Right ventricle myocardium inferior (tissue), 1 donor: ENCODE data around the gene RAD51B. TPM values are rescaled to one million over a fixed set of nuclear protein-coding genes. Genes with fewer than 3 reads are reported as not detected.

Experiments used
- ATAC-seq: fragments of 200-7000 bp; cut with Tn5 transposase; one replicate; pipeline ENCODE4 v1.9.1; 2020; ENCODE audit warnings: mild to moderate bottlenecking, moderate library complexity
- DNase-seq: peaks from one replicate; pipeline ENCODE4 v3.0.0; 2021; ENCODE audit errors: missing footprints
- intact Hi-C: fragments of 100-400 bp; cut with DNase I; formaldehyde crosslinking; loops from one replicate; pipeline ENCODE4 v1.11.0; 2022
- total RNA-seq: library from RNA; stranded (reverse); fragmentation: NEBNext Ultra II Directional; extraction: Animal tissue kit (Norgen Biotek cat#: 25700); gene quantifications from one replicate; pipeline ENCODE4 v1.2.1, GENCODE V29; 2021
- donor health status: DM: no; HTN: yes; CAD: no; lungs with severe emphysema.

Gene RAD51B
- total RNA-seq, 1 donor from 2014 or later: 4.1 TPM

DNA sequence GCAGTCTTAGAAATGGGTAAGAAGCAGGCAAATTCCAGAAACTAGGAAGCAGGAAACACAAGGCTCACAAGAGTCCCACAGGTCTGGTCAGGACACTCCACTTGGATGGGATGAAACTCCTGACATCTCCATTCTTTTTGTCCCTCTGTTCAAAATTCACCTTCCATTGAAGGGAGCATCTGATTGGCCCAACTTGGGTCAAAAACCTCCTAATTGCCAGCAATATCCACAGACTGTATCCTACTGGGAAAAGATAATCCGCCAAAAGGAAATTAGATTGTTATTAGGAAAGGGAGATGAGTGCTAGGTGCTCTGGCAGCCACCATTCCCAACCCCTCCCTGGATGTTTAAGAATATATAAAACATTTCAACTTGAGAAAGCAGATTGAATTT lies 716.4 kb downstream of the RAD51B start:
- DNase-seq: no peak
- intact Hi-C loops: no loop called here
- no peak for ATAC-seq

DNA sequence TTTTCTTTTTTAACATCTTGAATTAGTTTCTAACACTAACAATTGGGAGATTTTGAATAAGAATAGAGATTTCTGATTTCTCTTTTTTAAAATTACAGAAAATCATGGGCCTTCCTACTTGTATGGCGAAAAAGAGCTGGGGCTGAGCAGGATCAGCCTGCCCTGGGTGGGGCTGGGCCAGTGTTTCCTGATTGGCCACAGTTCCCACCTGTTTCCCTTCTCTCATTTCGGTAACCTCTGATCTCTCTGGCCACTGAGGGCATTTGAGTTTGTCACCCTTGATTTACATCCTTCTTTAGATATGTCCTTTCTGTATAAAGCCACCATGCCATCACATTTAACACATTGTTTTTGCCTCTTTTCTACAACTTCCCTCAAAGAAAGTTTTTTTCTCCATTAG lies 719.1 kb downstream of the RAD51B start:
- ATAC-seq (no peak), DNase-seq (no peak)
- intact Hi-C loops: no loop called here

DNA sequence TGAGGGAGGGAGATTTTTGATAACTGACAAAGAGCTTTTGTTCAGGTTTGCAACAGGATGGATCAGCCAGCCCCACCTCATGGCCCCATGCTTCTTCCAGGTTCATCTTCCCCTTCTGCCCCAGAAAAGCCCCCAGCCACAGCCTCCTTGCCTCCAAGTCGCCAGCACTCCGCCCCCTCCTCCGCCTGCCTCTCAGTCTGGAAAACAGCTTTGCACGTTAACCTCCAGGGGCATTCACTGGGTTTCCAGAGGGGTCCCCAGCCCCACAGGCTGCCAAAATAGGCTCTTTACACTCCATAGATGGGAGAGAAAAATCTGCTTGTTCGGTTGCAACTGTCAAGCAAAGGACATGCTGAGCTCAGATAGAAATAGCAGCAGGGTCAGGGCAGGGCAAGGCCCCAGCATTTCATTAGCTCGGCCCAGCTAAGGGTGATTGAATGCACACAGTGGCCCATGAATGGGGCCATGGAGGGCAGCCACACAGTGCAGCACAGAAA lies 719.7 kb downstream of the RAD51B start:
- DNase-seq (no peak), ATAC-seq (peak; percentile 61)
- intact Hi-C loops: no loop called here

DNA sequence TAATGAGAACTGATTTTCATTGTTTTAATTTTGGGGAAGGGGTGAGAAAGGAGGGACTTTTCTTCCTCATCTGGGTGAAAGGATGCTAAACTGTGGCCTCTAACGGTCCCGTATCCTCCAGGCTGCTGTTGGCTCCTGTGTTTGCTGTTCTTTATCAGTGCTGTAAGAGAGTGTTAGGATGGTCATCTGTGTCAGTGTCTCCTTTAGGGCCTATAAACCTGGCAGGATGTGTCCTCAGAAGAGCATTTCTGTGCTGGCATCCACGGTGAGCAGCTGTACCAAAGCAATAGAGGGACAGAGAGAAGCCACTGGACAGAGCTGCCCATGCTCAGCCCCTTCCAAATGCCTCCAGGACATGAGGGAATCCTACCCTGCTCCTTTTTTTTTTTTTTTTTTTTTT lies 720.2 kb downstream of the RAD51B start:
- intact Hi-C loops: no loop called here
- DNase-seq: no peak
- no peak for ATAC-seq

DNA sequence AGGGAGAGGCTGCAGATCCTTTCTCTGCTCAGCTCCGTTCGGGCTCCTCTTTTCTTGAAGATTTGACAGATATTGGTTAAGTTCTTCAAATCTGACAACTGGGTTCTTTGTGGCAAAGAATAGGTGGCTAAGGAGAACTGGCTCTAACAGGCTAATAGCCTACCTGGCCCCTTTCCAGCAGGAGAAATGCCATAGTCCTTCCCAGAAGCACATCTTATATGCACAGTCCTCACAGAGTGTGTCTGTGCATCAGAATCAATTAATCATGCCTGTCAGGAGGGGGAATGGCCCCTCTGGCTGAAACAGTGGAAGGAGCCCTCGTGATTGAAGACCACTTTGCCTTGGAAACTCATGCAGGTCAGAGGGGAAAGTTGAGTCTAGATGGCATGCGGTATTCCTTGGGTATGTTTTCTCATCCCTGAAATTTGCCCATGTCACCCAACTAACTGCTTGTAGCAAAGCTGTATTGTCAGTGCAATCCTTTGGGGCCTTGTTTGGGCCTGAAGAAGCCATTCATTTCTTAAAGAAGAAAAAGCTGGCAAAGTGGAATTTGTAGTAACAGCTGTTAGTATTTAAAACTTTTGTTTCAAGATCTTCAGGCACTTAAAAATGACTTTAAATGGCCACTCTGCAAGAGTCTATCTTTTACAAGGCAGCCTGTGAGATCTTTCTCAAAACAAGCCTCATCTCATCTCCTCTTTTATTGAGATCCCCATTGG lies 721.8 kb downstream of the RAD51B start:
- intact Hi-C loops: no loop called here
- ATAC-seq: no peak
- no peak for DNase-seq

DNA sequence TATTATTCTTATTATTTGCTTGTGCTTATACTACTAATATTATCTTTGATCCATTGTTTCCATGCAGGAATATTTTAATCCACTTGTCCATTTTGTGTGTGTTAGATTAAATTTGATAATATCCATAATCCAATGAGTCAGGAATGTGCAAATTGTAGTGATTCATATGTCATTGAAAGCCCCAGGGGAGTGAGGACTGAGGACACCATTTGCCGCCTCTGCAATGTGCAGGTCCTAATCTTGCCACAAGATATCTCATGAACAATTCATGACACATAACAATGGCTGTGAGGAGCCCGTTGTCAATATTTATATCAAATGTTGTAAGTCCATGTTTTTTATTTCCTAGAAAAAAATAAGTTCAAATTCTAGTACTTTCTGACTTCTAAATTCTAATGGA lies 722.8 kb downstream of the RAD51B start:
- ATAC-seq (no peak), DNase-seq (no peak)
- intact Hi-C loops: no loop called here

DNA sequence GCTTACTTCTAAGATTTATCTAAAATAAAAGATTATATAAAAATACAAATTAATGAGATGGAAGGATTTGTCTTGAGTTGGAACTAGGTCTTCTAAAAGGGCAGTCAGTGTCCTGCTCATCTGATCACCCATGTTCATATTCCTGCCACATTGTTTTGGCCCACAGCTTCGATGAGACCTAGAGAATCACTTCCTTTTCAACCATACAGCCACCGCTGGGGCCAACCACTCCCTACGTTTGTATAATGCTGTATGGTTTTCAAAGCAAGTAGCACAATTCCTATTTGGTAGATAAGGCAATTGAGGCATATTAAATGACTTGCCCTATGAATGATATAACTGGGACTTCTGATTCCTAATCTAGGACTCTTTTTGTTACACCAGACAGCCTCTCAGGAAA lies 723.9 kb downstream of the RAD51B start:
- ATAC-seq: no peak
- DNase-seq: no peak
- intact Hi-C loops: no loop called here

DNA sequence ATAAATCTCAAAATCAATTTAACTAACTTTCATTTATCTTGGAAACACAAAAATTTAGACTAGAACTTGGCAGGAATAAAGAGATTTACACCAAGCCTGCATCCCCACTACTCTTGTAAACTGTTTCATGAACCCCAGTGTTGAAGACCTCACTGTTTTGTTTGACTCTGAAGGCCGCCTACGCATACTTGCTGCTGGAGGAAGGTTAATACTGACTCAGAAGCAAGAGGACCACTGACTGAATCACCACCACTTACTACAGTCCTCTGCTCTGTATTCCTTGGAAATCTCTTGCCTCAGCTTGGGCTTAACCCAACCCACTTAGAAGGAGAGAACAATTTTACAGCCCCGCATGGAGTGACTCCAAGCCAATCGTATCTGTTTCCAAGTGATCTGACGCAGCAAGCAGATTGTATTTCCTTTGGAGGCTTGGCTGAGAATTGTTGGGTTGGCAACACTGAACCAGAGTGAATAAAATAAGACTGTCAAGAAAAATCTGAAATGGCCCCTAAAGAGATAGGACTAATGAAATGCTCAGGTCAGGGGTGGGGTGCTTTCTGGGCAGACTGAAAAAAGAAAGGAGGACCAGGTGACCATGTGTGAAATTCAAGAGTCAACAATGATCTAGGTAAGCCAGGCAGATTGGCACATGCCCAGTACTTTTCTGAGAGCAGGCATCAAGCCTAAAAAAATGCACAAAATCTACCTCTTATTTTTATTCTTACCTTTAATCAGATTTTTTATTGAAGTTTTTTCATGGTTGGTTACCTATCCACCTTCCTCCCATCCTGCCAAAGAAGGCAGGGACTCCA lies 724.7 kb downstream of the RAD51B start:
- ATAC-seq: peak; percentile 69
- intact Hi-C loops: no loop called here

DNA sequence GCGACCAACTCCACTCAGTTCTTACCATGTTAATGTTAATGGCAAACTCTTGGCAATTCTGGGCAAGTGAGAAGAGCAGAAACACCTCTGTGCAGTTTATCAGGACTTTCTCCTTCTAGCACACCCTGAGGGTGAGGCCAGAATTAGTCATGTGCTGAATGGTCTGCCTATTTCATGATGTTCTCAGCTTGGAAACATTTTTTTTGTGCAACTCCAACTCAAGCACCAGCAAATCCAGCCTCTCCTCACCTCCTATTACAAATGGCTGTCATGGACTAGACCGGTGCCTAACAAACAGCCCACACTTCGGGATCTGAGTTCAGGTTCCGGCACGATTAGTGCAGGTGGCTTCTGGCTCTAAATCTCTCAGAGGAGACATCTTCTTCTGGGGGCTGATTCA lies 727.3 kb downstream of the RAD51B start:
- peak; percentile 1 for ATAC-seq
- DNase-seq: no peak
- intact Hi-C loops: loop anchor here (5.0 kb wide), 3 partner anchors 80 to 155 kb away; no protein-coding TSS in a partner anchor

More for the DNA sequence above, 724.7 kb downstream of the RAD51B start:
- no peak for DNase-seq

DNA sequence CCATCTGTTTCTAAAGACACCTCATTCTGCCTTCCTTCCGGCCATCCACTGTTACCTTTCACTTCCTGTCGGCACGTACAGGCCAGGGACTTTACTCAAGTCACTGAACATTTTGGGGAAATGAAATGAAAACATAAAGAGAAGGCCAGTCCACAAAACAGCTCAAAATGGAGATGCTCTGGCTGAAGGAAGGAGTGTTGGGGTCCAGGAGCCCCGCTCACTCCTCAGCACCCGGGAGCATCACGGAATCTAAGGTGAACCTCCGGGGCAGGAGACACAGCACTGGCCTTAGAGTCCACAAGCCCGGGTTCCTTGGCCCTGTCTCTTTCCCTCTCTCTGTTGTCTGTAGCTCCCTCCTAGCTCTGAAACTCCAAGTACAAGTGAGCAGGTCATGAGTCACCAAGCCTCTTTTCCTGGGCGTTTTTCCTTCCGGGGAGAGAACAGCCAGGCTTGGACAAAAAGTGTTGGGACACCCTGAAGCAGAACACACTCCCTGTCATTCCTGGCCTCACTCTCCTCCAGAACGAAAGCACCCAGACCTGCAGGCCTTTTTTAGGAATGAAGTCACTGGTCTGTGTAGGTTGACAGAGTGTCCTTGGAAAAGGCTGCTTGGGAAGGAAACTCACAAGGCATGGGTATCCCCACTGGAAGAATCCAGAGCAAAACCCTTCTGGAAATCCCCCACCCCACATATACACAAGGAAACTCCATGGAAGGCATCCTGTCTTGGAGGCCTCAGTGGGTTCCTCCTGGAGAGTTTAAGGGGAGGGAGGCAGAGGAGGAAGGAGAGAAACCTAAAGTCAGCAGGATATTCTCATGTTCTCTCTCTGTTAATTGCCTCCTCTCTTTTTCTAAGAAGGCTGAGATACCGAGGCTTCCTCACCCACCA lies 728.0 kb downstream of the RAD51B start:
- DNase-seq (no peak), ATAC-seq (peak; percentile 72)
- intact Hi-C loops: loop anchor here (2.0 to 5.0 kb wide), 4 partner anchors 80 to 247 kb away; no protein-coding TSS in a partner anchor

DNA sequence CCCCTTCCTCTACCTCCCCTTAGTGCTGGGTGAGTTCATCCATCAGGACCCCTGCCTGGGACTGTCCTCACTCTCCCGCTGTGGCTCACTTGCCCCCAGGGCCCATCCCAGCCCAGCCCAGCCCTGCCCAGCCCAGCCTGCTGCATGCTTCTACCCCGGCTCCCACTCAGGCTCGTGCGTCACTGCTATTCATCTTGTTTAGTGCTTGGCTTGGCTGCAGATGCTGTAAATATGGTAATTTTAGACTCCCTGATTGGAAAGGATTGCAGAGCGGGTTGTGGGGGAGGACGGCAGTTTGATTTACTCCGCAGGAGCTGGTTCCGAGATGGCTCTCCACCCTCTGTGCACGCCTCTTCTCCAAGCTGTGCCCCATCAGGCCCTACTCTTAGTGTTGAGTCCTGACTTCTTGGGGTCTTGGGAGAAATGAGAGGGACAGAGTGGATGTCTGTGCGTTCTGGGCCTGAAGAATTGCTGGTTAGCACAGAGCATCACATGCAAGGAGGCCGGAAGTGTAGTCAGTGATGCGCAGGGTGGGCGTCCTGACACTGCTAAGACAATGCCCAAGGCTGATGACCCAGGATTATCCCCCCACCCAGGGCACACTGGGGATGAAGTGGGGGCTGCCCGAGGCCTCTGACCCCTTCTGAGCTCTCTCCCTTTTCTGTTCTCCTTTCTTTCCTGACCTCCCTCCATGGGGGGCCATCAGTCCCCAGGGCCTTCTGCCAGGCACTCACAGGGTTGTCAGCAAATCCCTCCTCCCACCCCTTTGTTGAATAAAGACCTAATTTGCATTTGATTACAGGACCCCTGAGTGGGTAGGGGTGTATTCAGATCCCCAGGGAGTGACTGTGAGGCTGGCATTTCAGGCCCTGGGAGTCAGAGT lies 728.9 kb downstream of the RAD51B start:
- peak; percentile 89 for ATAC-seq
- intact Hi-C loops: loop anchor here (2.0 to 5.0 kb wide), 4 partner anchors 79 to 246 kb away; no protein-coding TSS in a partner anchor

DNA sequence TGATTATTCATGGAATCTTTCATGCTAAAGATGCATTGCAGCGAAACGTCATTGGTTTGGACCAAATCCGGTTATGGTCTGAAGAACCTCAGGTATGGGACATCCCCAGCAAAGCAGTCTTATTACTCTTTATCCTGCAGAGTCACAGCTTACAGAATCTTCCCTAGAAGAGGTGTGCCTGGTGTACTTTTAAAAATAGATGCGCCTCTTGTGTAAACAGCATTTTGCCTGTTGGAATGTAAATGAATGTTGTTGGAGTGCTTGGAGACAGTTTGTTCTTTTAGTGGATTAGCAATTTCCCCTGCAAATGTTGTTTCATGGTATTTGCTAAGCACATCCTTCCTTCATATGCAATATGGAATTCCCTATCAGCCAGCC lies 730.7 kb downstream of the RAD51B start:
- no peak for ATAC-seq
- DNase-seq: no peak
- intact Hi-C loops: no loop called here

More for the DNA sequence above, 728.9 kb downstream of the RAD51B start:
- DNase-seq: peak; percentile 91

DNA sequence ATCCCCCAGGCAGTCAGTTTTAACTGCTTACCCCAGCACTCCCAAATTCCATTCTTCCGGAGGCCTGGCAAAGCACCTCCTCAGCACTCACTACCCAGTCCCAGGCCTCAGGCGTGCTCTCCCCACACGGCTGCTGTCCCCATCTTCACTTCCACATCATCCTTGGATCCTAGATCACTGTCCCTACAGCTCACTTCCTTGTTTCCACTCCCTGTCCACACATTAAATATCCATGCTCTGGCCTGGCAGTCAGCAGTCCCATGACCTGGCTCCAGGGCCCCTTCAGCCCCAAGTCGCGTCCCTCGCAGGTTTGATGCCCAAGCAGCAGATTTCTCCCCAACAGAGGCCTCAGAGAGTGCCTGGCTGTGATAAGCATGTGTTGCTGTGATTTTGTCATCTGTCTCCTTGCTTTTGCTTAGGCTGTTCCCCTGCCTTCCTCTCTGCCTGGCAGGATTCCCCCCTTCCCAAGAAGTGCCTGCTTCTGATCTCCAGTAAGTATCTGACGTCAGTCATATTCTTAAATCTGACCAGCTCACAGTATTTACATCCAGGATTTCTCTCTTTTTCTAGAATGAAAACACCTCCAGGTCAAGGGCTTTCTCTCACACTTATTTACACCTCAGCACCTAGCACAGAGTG lies 731.6 kb downstream of the RAD51B start:
- intact Hi-C loops: no loop called here
- DNase-seq (no peak), ATAC-seq (no peak)

DNA sequence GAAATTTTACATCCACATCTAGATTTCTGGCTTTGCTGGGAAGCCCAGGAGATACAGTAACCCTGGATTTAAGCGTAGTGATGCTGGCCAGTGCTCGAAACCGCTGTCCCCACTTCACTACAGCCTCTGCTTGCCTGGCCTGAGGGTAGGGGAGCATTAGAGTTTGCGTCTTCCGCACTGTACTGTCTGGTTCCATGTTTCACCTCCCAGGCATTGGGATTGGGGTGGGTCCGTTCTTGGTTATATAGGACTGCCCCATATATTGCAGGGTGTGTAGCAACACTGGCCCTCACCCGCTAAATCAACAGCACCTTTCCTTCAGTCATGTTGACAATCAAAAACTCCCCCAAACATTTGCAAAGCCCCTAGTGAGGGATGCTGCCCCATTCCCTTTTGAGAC lies 732.5 kb downstream of the RAD51B start:
- intact Hi-C loops: no loop called here
- DNase-seq (no peak), ATAC-seq (no peak)

DNA sequence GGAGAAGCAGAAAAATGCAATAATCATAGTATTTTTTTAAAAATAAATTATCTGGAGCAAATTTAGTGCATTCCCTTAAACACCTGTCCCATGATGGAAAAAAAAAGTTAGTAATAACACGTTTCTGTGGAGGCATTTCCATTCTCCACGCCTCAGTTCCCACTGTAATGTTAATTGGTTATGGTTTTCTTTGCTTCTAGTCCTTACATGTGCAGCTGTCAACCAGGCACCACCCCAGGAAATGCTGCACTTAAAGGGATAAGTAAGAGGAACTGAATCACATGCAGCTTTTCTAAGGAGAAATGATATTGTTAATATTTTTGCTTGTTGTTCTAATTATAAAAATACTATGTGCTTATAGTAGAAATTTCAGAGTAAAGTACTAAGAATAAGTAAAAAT lies 733.0 kb downstream of the RAD51B start:
- no peak for DNase-seq
- ATAC-seq: no peak

DNA sequence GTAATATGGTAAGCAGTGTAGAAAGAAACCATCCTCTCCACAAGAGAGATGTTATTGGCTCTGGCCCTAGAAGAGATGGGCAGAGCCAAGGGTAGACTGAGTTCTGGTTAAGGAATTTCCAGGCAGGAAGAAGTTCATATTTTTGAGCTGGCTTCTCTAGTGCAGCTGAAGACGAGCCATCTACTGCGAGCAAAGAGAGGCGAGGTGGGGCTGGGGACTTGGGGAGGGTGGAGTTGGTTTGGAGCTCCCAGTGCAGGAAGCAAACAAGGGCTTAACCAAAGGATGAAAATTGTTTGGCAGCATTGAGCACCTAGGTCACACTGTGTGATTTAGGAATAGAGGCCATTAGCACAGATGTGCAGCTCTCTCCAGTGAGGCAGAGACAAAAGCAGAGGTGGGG lies 733.7 kb downstream of the RAD51B start:
- no peak for DNase-seq
- ATAC-seq: peak; percentile 52
- intact Hi-C loops: no loop called here

More for the DNA sequence above, 733.0 kb downstream of the RAD51B start:
- intact Hi-C loops: no loop called here

DNA sequence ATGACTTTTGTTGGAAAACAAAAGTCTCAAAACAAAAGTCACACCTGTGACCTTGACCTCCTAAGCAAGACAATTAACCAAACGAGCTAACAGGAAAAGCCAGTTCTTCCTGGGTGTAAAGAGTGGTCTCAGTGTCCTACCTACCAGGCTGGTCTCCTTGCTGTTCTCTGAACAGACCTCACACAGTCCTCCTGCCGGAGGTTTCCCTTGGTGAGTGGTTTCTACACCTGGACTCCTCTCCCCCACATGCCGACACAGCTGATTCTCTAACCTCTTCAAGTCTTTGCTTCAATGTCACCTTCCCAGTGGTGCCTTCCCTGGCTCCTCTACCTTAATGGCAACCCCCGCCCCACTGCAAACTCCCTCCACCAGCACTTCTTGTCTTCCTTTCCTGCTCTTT lies 734.7 kb downstream of the RAD51B start:
- ATAC-seq (no peak), DNase-seq (no peak)
- intact Hi-C loops: no loop called here

DNA sequence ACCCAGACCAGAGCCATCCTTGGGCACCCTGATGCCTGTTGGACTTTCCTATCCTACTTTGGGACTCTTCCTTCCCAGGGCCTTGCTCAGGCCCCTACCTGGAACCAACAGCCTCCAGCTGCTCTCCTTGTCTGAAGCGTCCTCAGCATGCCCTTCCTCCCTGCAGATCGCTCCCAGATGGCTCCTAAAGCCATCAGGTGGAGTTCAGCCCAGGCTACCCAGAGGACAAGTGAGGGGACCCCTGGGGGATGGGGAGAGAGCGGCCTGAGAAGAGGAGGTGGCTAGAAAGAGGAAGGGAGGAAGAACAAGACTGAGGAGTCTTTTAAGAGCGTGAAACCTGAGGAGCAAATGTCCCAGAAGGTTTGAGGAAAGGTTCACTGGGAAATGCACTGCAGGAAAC lies 736.7 kb downstream of the RAD51B start:
- no peak for ATAC-seq
- DNase-seq: no peak
- intact Hi-C loops: no loop called here
